Measurements from ENCODE around the gene MAP2K4. TPM values are rescaled to one million over a fixed set of nuclear protein-coding genes. Genes with fewer than 3 reads are reported as not detected.
"Not testable (repeated sequence)": the region's sequence is repeated elsewhere in the genome, so short reads cannot be mapped to it uniquely, and the experiment has no call there.

Gene MAP2K4
- total and polyA plus RNA-seq, 4 donors: 57.7 to 146 (median 70.7) TPM

- peaks cover 12% of the 10 kb centered on the region for H3K36me3 ChIP-seq (ENCODE audit: control insufficient read depth, insufficient read depth, low read length)
- no peaks in the 10 kb centered on the region for H3K9me3 ChIP-seq (ENCODE audit: control insufficient read depth, insufficient read depth, low read length)
- H3K27me3 ChIP-seq (ENCODE audit: control insufficient read depth, insufficient read depth, low read length): no peaks in the 10 kb centered on the region
- H3K27ac ChIP-seq (ENCODE audit: low read depth, low read length): no peak overlapping the region
- no peak overlapping the region for H3K4me3 ChIP-seq (ENCODE audit: low read depth, low read length)
- no peaks in the 10 kb centered on the region for H3K4me1 ChIP-seq (ENCODE audit: control insufficient read depth, insufficient read depth, low read length)
- WGBS (ENCODE audit: insufficient coverage): no CpG with 5 or more reads among the region's 2 CpGs
- no peak for DNase-seq (ENCODE audit: low read depth in 4 of 6, low spot score in 6 of 6)
These were observed 107.0 kb downstream of the MAP2K4 start for GRCh38 chr17:12127667-12128066.

GRCh38 chr17:12128946-12129345, 108.3 kb downstream of the MAP2K4 start:
- Histone ChIP-seq H3K36me3 (ENCODE audit: control insufficient read depth, insufficient read depth, low read length) (peaks cover 12% of the 10 kb centered on the region), H3K4me3 (ENCODE audit: low read depth, low read length) (no peak overlapping the region), H3K9me3 (ENCODE audit: control insufficient read depth, insufficient read depth, low read length) (no peaks in the 10 kb centered on the region), H3K4me1 (ENCODE audit: control insufficient read depth, insufficient read depth, low read length) (no peaks in the 10 kb centered on the region), H3K27me3 (ENCODE audit: control insufficient read depth, insufficient read depth, low read length) (no peaks in the 10 kb centered on the region), H3K27ac (ENCODE audit: low read depth, low read length) (no peak overlapping the region)
- 80% methylated on average over 2 of the region's 7 CpGs for whole genome bisulfite sequencing (ENCODE audit: insufficient coverage)
- DNase-seq (ENCODE audit: low read depth in 4 of 6, low spot score in 6 of 6): no peak

GRCh38 chr17:12133183-12133582, 112.5 kb downstream of the MAP2K4 start:
- Histone ChIP-seq H3K36me3 (ENCODE audit: control insufficient read depth, insufficient read depth, low read length) (peaks cover 14% of the 10 kb centered on the region), H3K4me1 (ENCODE audit: control insufficient read depth, insufficient read depth, low read length) (no peaks in the 10 kb centered on the region), H3K27me3 (ENCODE audit: control insufficient read depth, insufficient read depth, low read length) (no peaks in the 10 kb centered on the region), H3K27ac (ENCODE audit: low read depth, low read length) (no peak overlapping the region), H3K4me3 (ENCODE audit: low read depth, low read length) (no peak overlapping the region), H3K9me3 (ENCODE audit: control insufficient read depth, insufficient read depth, low read length) (peaks cover 4% of the 10 kb centered on the region)
- 100% methylated on average over 1 of the region's 6 CpGs for WGBS (ENCODE audit: insufficient coverage)
- no peak for DNase-seq (ENCODE audit: low read depth in 4 of 6, low spot score in 6 of 6)

- WGBS (ENCODE audit: insufficient coverage): 89% methylated on average over 1 of the region's 3 CpGs
- no peak for DNase-seq (ENCODE audit: low read depth in 4 of 6, low spot score in 6 of 6)
- Histone ChIP-seq H3K4me3 (ENCODE audit: low read depth, low read length) (no peak overlapping the region), H3K4me1 (ENCODE audit: control insufficient read depth, insufficient read depth, low read length) (no peaks in the 10 kb centered on the region), H3K9me3 (ENCODE audit: control insufficient read depth, insufficient read depth, low read length) (peaks cover 4% of the 10 kb centered on the region), H3K36me3 (ENCODE audit: control insufficient read depth, insufficient read depth, low read length) (peaks cover 11% of the 10 kb centered on the region), H3K27me3 (ENCODE audit: control insufficient read depth, insufficient read depth, low read length) (no peaks in the 10 kb centered on the region), H3K27ac (ENCODE audit: low read depth, low read length) (no peak overlapping the region)
These were observed 113.4 kb downstream of the MAP2K4 start for GRCh38 chr17:12134101-12134500.

- no peaks in the 10 kb centered on the region for H3K27me3 ChIP-seq (ENCODE audit: control insufficient read depth, insufficient read depth, low read length)
- no peaks in the 10 kb centered on the region for H3K4me1 ChIP-seq (ENCODE audit: control insufficient read depth, insufficient read depth, low read length)
- peaks cover 4% of the 10 kb centered on the region for H3K9me3 ChIP-seq (ENCODE audit: control insufficient read depth, insufficient read depth, low read length)
- H3K27ac ChIP-seq (ENCODE audit: low read depth, low read length): no peak overlapping the region
- DNase-seq (ENCODE audit: low read depth in 4 of 6, low spot score in 6 of 6): no peak
- peaks cover 9% of the 10 kb centered on the region for H3K36me3 ChIP-seq (ENCODE audit: control insufficient read depth, insufficient read depth, low read length)
- H3K4me3 ChIP-seq (ENCODE audit: low read depth, low read length): no peak overlapping the region
These were observed 113.9 kb downstream of the MAP2K4 start for GRCh38 chr17:12134587-12134986.

GRCh38 chr17:12136243-12136642, 115.6 kb downstream of the MAP2K4 start:
- DNase-seq (ENCODE audit: low read depth in 4 of 6, low spot score in 6 of 6): no peak
- H3K27ac ChIP-seq (ENCODE audit: low read depth, low read length): no peak overlapping the region
- peaks cover 10% of the 10 kb centered on the region for H3K36me3 ChIP-seq (ENCODE audit: control insufficient read depth, insufficient read depth, low read length)
- WGBS (ENCODE audit: insufficient coverage): no CpG with 5 or more reads among the region's 1 CpG
- no peaks in the 10 kb centered on the region for H3K4me1 ChIP-seq (ENCODE audit: control insufficient read depth, insufficient read depth, low read length)
- peaks cover 4% of the 10 kb centered on the region for H3K9me3 ChIP-seq (ENCODE audit: control insufficient read depth, insufficient read depth, low read length)
- H3K27me3 ChIP-seq (ENCODE audit: control insufficient read depth, insufficient read depth, low read length): no peaks in the 10 kb centered on the region
- no peak overlapping the region for H3K4me3 ChIP-seq (ENCODE audit: low read depth, low read length)

- Histone ChIP-seq H3K4me3 (ENCODE audit: low read depth, low read length) (no peak overlapping the region), H3K27me3 (ENCODE audit: control insufficient read depth, insufficient read depth, low read length) (no peaks in the 10 kb centered on the region), H3K4me1 (ENCODE audit: control insufficient read depth, insufficient read depth, low read length) (no peaks in the 10 kb centered on the region), H3K9me3 (ENCODE audit: control insufficient read depth, insufficient read depth, low read length) (peaks cover 4% of the 10 kb centered on the region), H3K27ac (ENCODE audit: low read depth, low read length) (no peak overlapping the region), H3K36me3 (ENCODE audit: control insufficient read depth, insufficient read depth, low read length) (peaks cover 12% of the 10 kb centered on the region)
- no peak for DNase-seq (ENCODE audit: low read depth in 4 of 6, low spot score in 6 of 6)
These were observed 116.0 kb downstream of the MAP2K4 start for GRCh38 chr17:12136646-12137045.

GRCh38 chr17:12137859-12138258, 117.2 kb downstream of the MAP2K4 start:
- WGBS (ENCODE audit: insufficient coverage): no CpG with 5 or more reads among the region's 1 CpG
- no peaks in the 10 kb centered on the region for H3K27me3 ChIP-seq (ENCODE audit: control insufficient read depth, insufficient read depth, low read length)
- H3K36me3 ChIP-seq (ENCODE audit: control insufficient read depth, insufficient read depth, low read length): peaks cover 19% of the 10 kb centered on the region
- H3K27ac ChIP-seq (ENCODE audit: low read depth, low read length): no peak overlapping the region
- H3K4me1 ChIP-seq (ENCODE audit: control insufficient read depth, insufficient read depth, low read length): no peaks in the 10 kb centered on the region
- no peak for DNase-seq (ENCODE audit: low read depth in 4 of 6, low spot score in 6 of 6)
- H3K9me3 ChIP-seq (ENCODE audit: control insufficient read depth, insufficient read depth, low read length): peaks cover 4% of the 10 kb centered on the region
- no peak overlapping the region for H3K4me3 ChIP-seq (ENCODE audit: low read depth, low read length)

- H3K27ac ChIP-seq (ENCODE audit: low read depth, low read length): no peak overlapping the region
- DNase-seq (ENCODE audit: low read depth in 4 of 6, low spot score in 6 of 6): no peak
- no peak overlapping the region for H3K4me3 ChIP-seq (ENCODE audit: low read depth, low read length)
- no peaks in the 10 kb centered on the region for H3K27me3 ChIP-seq (ENCODE audit: control insufficient read depth, insufficient read depth, low read length)
- 50% methylated on average over 1 of the region's 5 CpGs for WGBS (ENCODE audit: insufficient coverage)
- peaks cover 19% of the 10 kb centered on the region for H3K36me3 ChIP-seq (ENCODE audit: control insufficient read depth, insufficient read depth, low read length)
- peaks cover 4% of the 10 kb centered on the region for H3K9me3 ChIP-seq (ENCODE audit: control insufficient read depth, insufficient read depth, low read length)
- H3K4me1 ChIP-seq (ENCODE audit: control insufficient read depth, insufficient read depth, low read length): no peaks in the 10 kb centered on the region
These were observed 120.0 kb downstream of the MAP2K4 start for GRCh38 chr17:12140685-12141084.

GRCh38 chr17:12162187-12162586, 141.5 kb downstream of the MAP2K4 start:
- peak in 1 of 6 donors; percentile 9 for DNase-seq (ENCODE audit: low read depth in 4 of 6, low spot score in 6 of 6)
- 100% methylated on average over 3 of the region's 8 CpGs for WGBS (ENCODE audit: insufficient coverage)
- H3K4me1 ChIP-seq (ENCODE audit: control insufficient read depth, insufficient read depth, low read length); H3K27ac ChIP-seq (ENCODE audit: low read depth, low read length); H3K27me3 ChIP-seq (ENCODE audit: control insufficient read depth, insufficient read depth, low read length); H3K4me3 ChIP-seq (ENCODE audit: low read depth, low read length); H3K9me3 ChIP-seq (ENCODE audit: control insufficient read depth, insufficient read depth, low read length); H3K36me3 ChIP-seq (ENCODE audit: control insufficient read depth, insufficient read depth, low read length): not testable (repeated sequence)

Measured in spinal cord (tissue), 10 donors.